A549 (cell line): Measurements from ENCODE around the gene HEBP1. TPM values are rescaled to one million over a fixed set of nuclear protein-coding genes. Genes with fewer than 3 reads are reported as not detected.

Experiments
- ATAC-seq, 2 experiments: fragments of 200-7000 bp in 1 of 2; fragments of >200 bp in 1 of 2; cut with Nextera tagmentation in 1 of 2; cut with Tn5 transposase in 1 of 2; 3 replicates each; pipeline versions ENCODE4 v1.8.0 to v1.9.1; 2018 to 2020; ENCODE audit warnings: mild to moderate bottlenecking in 1 of 2, moderate library complexity in 1 of 2
- CTCF ChIA-PET: fragments of 300-600 bp; sonication (Branson Sonifier 250); formaldehyde crosslinking; extraction: SDS; loops from one replicate; lab custom pipeline; 2021; ENCODE audit warnings: antibody characterized with exemption, inconsistent platforms; lab: Yijun Ruan, JAX
- POLR2A ChIA-PET: fragments of 350-600 bp; formaldehyde crosslinking; extraction: SDS; loops from one replicate; lab custom pipeline; 2021; ENCODE audit warnings: antibody characterized with exemption, inconsistent platforms; lab: Yijun Ruan, JAX
- DNase-seq, 2 experiments: peaks; one replicate each; pipeline versions ENCODE4 v3.0.0 to v3.0.0-alpha.2; 2011 to 2016; ENCODE audit warnings: low read depth in 1 of 2, low spot score in 1 of 2
- FAIRE-seq: peaks from 2 replicates; lab custom pipeline; 2011; peaks lifted over from hg19 to GRCh38; lab: Jason Lieb, UNC
- H3K27ac ChIP-seq, 2 experiments: fragments of >200 bp; sonication (Bioruptor Twin); formaldehyde crosslinking; 3 replicates each; pipeline ENCODE4 v1.5.1; 2016 to 2017
- H3K4me1 ChIP-seq: fragments of >200 bp; sonication (Bioruptor Twin); formaldehyde crosslinking; 3 replicates; pipeline ENCODE4 v1.6.1; 2016
- H3K4me2 ChIP-seq: fragments of >200 bp; sonication (Bioruptor Twin); formaldehyde crosslinking; 3 replicates; pipeline ENCODE4 v1.6.1; 2016
- H3K4me3 ChIP-seq: fragments of >200 bp; sonication (Bioruptor Twin); formaldehyde crosslinking; 3 replicates; pipeline ENCODE4 v1.5.1; 2016
- H3K9me3 ChIP-seq: fragments of >200 bp; sonication (Bioruptor Twin); formaldehyde crosslinking; 3 replicates; pipeline ENCODE4 v1.6.1; 2016
- CBX8 ChIP-seq: fragments of 200-600 bp; sonication (generic); IDR thresholded peaks from 2 replicates; pipeline ENCODE4 v1.6.1; 2016
- CEBPB ChIP-seq, 2 experiments: fragments of >200 bp in 1 of 2; sonication (Bioruptor Twin) in 1 of 2; formaldehyde crosslinking in 1 of 2; IDR thresholded peaks; 2 replicates each; pipeline ENCODE4 v1.6.1; 2012 to 2016
- CHD2 ChIP-seq: fragments of 150-350 bp; IDR thresholded peaks from 2 replicates; pipeline ENCODE4 v1.6.1; 2014; ENCODE audit warnings: low read length; ENCODE audit not compliant: partially characterized antibody
- FOSL2 ChIP-seq, 2 experiments: fragments of 450-650 bp in 1 of 2; fragments of >200 bp in 1 of 2; sonication (Bioruptor Twin) in 1 of 2; formaldehyde crosslinking; IDR thresholded peaks; 2 replicates each; pipeline versions ENCODE4 v1.5.0 to v1.6.1; 2016 to 2020; ENCODE audit warnings: mild to moderate bottlenecking in 1 of 2, moderate library complexity in 1 of 2
- GATA3 ChIP-seq: IDR thresholded peaks from 2 replicates; pipeline ENCODE4 v1.6.1; 2012; ENCODE audit warnings: borderline replicate concordance
- HDAC2 ChIP-seq: fragments of 200-600 bp; sonication (generic); IDR thresholded peaks from 2 replicates; pipeline ENCODE4 v1.6.1; 2016
- HOXB5 ChIP-seq: fragments of 250-450 bp; sonication (Bioruptor Pico); IDR thresholded peaks from 2 replicates; pipeline ENCODE4 v1.5.0; 2020; ENCODE audit warnings: mild to moderate bottlenecking, moderate library complexity
- JUNB ChIP-seq: fragments of >200 bp; sonication (Bioruptor Twin); formaldehyde crosslinking; IDR thresholded peaks from 2 replicates; pipeline ENCODE4 v1.6.1; 2016
- KDM1A ChIP-seq: fragments of 200-600 bp; sonication (generic); IDR thresholded peaks from 2 replicates; pipeline ENCODE4 v1.6.1; 2016; ENCODE audit warnings: low read depth, mild to moderate bottlenecking
- KDM5A ChIP-seq: fragments of 200-600 bp; sonication (generic); IDR thresholded peaks from 2 replicates; pipeline ENCODE4 v1.6.1; 2016; ENCODE audit warnings: antibody characterized with exemption, mild to moderate bottlenecking
- MYC ChIP-seq: IDR thresholded peaks from 2 replicates; pipeline ENCODE4 v1.6.1; 2012; ENCODE audit warnings: mild to moderate bottlenecking, inconsistent platforms, low read length, improper control_type of control experiment, borderline replicate concordance
- NFE2L2 ChIP-seq: fragments of 150-350 bp; conservative IDR thresholded peaks from 2 replicates; pipeline ENCODE4 v1.6.1; 2014; ENCODE audit warnings: low read length
- NPAS2 ChIP-seq: fragments of 250-450 bp; sonication (Bioruptor Pico); IDR thresholded peaks from 2 replicates; pipeline ENCODE4 v1.8.0; 2022; ENCODE audit warnings: mild to moderate bottlenecking, moderate library complexity, borderline replicate concordance
- RAD21 ChIP-seq, 2 experiments: fragments of >200 bp in 1 of 2; sonication (Bioruptor Twin) in 1 of 2; formaldehyde crosslinking in 1 of 2; IDR thresholded peaks in 1 of 2; conservative IDR thresholded peaks in 1 of 2; 2 replicates in 1 of 2; 3 replicates in 1 of 2; pipeline ENCODE4 v1.6.1; 2012 to 2018; ENCODE audit warnings: inconsistent platforms in 1 of 2
- RARB ChIP-seq: fragments of 250-450 bp; sonication (Bioruptor Pico); IDR thresholded peaks from 2 replicates; pipeline ENCODE4 v1.8.0; 2021; ENCODE audit warnings: mild to moderate bottlenecking, moderate library complexity
- RCOR1 ChIP-seq: fragments of 150-350 bp; IDR thresholded peaks from 2 replicates; pipeline ENCODE4 v1.6.1; 2014; ENCODE audit warnings: antibody characterized with exemption, low read length, low read depth
- RFX5 ChIP-seq: fragments of 450-650 bp; IDR thresholded peaks from 2 replicates; pipeline ENCODE4 v1.7.1; 2014; ENCODE audit warnings: antibody characterized with exemption, mild to moderate bottlenecking, moderate library complexity
- TFCP2L1 ChIP-seq: fragments of 250-450 bp; sonication (Bioruptor Pico); IDR thresholded peaks from 2 replicates; pipeline ENCODE4 v1.5.0; 2021; ENCODE audit warnings: mild to moderate bottlenecking
- TP53 ChIP-seq: fragments of 250-450 bp; sonication (Bioruptor Pico); IDR thresholded peaks from 2 replicates; pipeline ENCODE4 v1.5.0; 2021; ENCODE audit warnings: mild to moderate bottlenecking, moderate library complexity
- USF2 ChIP-seq: fragments of 450-650 bp; IDR thresholded peaks from 2 replicates; pipeline ENCODE4 v1.6.1; 2014; ENCODE audit warnings: antibody characterized with exemption
- WGBS: methylation state at CpG from one replicate; pipeline ENCODE4 v1.1.6; 2017; ENCODE audit errors: missing lambda C conversion rate; 5-methylcytosine and 5-hydroxymethylcytosine counted together
- polyA plus RNA-seq, 4 experiments: library from polyadenylated mRNA; depleted of rRNA in 3 of 4; stranded (reverse); fragments of >200 nt; fragmentation: RNase III in 1 of 4; extraction: RNeasy Plus Mini Kit Qiagen cat#74134 plus additional on column Dnase treatment in 1 of 4; gene quantifications; 2 replicates in 3 of 4; 3 replicates in 1 of 4; pipeline ENCODE4 v1.2.3, GENCODE V29; 2011 to 2017
- TF ChIP-seq, protein P1 (sequence below): fragments of >200 bp; sonication (Bioruptor Twin); formaldehyde crosslinking; IDR thresholded peaks from 3 replicates; pipeline ENCODE4 v1.5.1; 2016

Gene HEBP1
- polyA plus RNA-seq, 2 of the 4 experiments (the other 2 are of a cell fraction), result 24.8 to 48.9 TPM

- 6% methylated on average over 22 of the region's 22 CpGs for WGBS
- Histone ChIP-seq H3K9me3 (no peaks in the 10 kb centered on the region), H3K4me1 (peaks cover 15% of the 10 kb centered on the region), H3K27ac (peak overlapping the region; percentile 81 to 96), H3K4me3 (peak overlapping the region; percentile 88), H3K4me2 (peak overlapping the region; percentile 89)
- ChIA-PET POLR2A (no interaction called here), CTCF (interaction anchor here (1.7 to 3.5 kb wide), 3 partner anchors 16 to 213 kb away, joined by 3 to 17 read pairs (median 11); no protein-coding TSS in a partner anchor)
- FAIRE-seq (no peak), DNase-seq (peak in 1 of 2 experiments; percentile 37), ATAC-seq (peak; percentile 30 to 31)
- no peak for TF ChIP-seq NFE2L2
- peak in 1 of 2 experiments; percentile 56; a peak in 1 of 4 replicates for TF ChIP-seq CEBPB (IDR thresholded peaks at IDR 0.05)
These were observed 650 bp downstream of the HEBP1 start for GRCh38 chr12:12999271-12999958.

- no peak overlapping the region for H3K4me3 ChIP-seq
- no peaks in the 10 kb centered on the region for H3K9me3 ChIP-seq
- no peak for FAIRE-seq
- DNase-seq, result no peak
- no peak for ATAC-seq
- WGBS, result 82% methylated on average over 4 of the region's 4 CpGs
- TF ChIP-seq GATA3 (no peak), RCOR1 (no peak), FOSL2 (IDR thresholded peaks at IDR 0.05) (no peak), FOSL2 (CRISPR knock-in tag; IDR thresholded peaks at IDR 0.05) (no peak), KDM1A (no peak), RAD21 (conservative IDR thresholded peaks at IDR 0.05 in 1 of 2, IDR thresholded peaks at IDR 0.05 in 1 of 2) (no peak)
- CTCF ChIA-PET, result interaction anchor here (0.6 to 3.5 kb wide), 5 partner anchors 15 to 214 kb away, joined by 3 to 17 read pairs (median 5); no protein-coding TSS in a partner anchor
- peaks cover 16% of the 10 kb centered on the region for H3K4me1 ChIP-seq
- H3K27ac ChIP-seq, result no peak overlapping the region; a peak in 1 of 6 replicates
- POLR2A ChIA-PET, result no interaction called here
- H3K4me2 ChIP-seq, result peak overlapping the region; percentile 89
These were observed 1.8 kb downstream of the HEBP1 start for GRCh38 chr12:12998248-12998647.

- ChIA-PET POLR2A (no interaction called here), CTCF (interaction anchor here (1.7 to 3.5 kb wide), 4 partner anchors 14 to 214 kb away, joined by 3 to 17 read pairs (median 8); no protein-coding TSS in a partner anchor)
- DNase-seq (no peak), ATAC-seq (no peak), FAIRE-seq (no peak)
- 45% methylated on average over 2 of the region's 2 CpGs for WGBS
- H3K9me3 ChIP-seq, result no peaks in the 10 kb centered on the region
- no peak overlapping the region for H3K4me2 ChIP-seq
- no peak overlapping the region for H3K27ac ChIP-seq
- H3K4me3 ChIP-seq, result no peak overlapping the region
- no peak for TF ChIP-seq JUNB
- no peak for TF ChIP-seq NPAS2
- TF ChIP-seq USF2, result no peak
- TF ChIP-seq CHD2, result no peak
- TF ChIP-seq TFCP2L1 (CRISPR knock-in tag), result no peak
- TF ChIP-seq HOXB5 (CRISPR knock-in tag), result no peak
- TF ChIP-seq RFX5, result no peak
- no peak for TF ChIP-seq RARB
- TF ChIP-seq TP53 (CRISPR knock-in tag), result no peak
- TF ChIP-seq, protein P1, sequence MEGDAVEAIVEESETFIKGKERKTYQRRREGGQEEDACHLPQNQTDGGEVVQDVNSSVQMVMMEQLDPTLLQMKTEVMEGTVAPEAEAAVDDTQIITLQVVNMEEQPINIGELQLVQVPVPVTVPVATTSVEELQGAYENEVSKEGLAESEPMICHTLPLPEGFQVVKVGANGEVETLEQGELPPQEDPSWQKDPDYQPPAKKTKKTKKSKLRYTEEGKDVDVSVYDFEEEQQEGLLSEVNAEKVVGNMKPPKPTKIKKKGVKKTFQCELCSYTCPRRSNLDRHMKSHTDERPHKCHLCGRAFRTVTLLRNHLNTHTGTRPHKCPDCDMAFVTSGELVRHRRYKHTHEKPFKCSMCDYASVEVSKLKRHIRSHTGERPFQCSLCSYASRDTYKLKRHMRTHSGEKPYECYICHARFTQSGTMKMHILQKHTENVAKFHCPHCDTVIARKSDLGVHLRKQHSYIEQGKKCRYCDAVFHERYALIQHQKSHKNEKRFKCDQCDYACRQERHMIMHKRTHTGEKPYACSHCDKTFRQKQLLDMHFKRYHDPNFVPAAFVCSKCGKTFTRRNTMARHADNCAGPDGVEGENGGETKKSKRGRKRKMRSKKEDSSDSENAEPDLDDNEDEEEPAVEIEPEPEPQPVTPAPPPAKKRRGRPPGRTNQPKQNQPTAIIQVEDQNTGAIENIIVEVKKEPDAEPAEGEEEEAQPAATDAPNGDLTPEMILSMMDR, result no peak
- TF ChIP-seq CBX8, result no peak
- no peak for TF ChIP-seq CEBPB (IDR thresholded peaks at IDR 0.05)
- no peak for TF ChIP-seq KDM5A
- no peak for TF ChIP-seq HDAC2
- TF ChIP-seq MYC, result no peak
- H3K4me1 ChIP-seq, result peaks cover 21% of the 10 kb centered on the region
These were observed 2.3 kb downstream of the HEBP1 start for GRCh38 chr12:12997734-12998133.
